GM12878 (cell line): ENCODE results near the gene TOPORS. TPM values are rescaled to one million over a fixed set of nuclear protein-coding genes. Genes with fewer than 3 reads are reported as not detected.

Experiments
- ATF7 ChIP-seq: fragments of 450-650 bp; IDR thresholded peaks from 2 replicates; pipeline ENCODE4 v1.6.1; 2016; ENCODE audit warnings: low read depth, mild to moderate bottlenecking
- BACH1 ChIP-seq: fragments of 450-650 bp; IDR thresholded peaks from 2 replicates; pipeline ENCODE4 v1.6.1; 2017; ENCODE audit warnings: mild to moderate bottlenecking, borderline replicate concordance
- CBX5 ChIP-seq: sonication (generic); IDR thresholded peaks from 2 replicates; pipeline ENCODE4 v1.6.1; 2016; ENCODE audit warnings: low read depth, moderate library complexity, mild to moderate bottlenecking, inconsistent platforms
- FOXM1 ChIP-seq: IDR thresholded peaks from 2 replicates; pipeline ENCODE4 v1.6.1; 2012; ENCODE audit warnings: low read depth, mild to moderate bottlenecking, inconsistent platforms, low read length, moderate library complexity
- GABPA ChIP-seq: IDR thresholded peaks from 2 replicates; pipeline ENCODE4 v1.6.1; 2014; ENCODE audit warnings: antibody characterized with exemption, low read depth, mild to moderate bottlenecking, inconsistent platforms
- GATAD2B ChIP-seq: fragments of 450-650 bp; conservative IDR thresholded peaks from 2 replicates; pipeline ENCODE4 v1.6.1; 2017; ENCODE audit warnings: low read depth, mild to moderate bottlenecking, moderate library complexity
- IRF4 ChIP-seq: IDR thresholded peaks from 2 replicates; pipeline ENCODE4 v1.6.1; 2011; ENCODE audit warnings: low read depth, low read length
- MTA3 ChIP-seq: IDR thresholded peaks from 2 replicates; pipeline ENCODE4 v1.6.1; 2012; ENCODE audit warnings: low read length, inconsistent platforms, borderline replicate concordance
- NFIC ChIP-seq: IDR thresholded peaks from 2 replicates; pipeline ENCODE4 v1.6.1; 2012; ENCODE audit warnings: low read depth, mild to moderate bottlenecking, inconsistent platforms, low read length, moderate library complexity
- NFXL1 ChIP-seq: fragments of 450-650 bp; IDR thresholded peaks from 2 replicates; pipeline ENCODE4 v1.6.1; 2017; ENCODE audit warnings: antibody characterized with exemption, mild to moderate bottlenecking, borderline replicate concordance
- RAD21 ChIP-seq: IDR thresholded peaks from 2 replicates; pipeline ENCODE4 v1.6.1; 2011; ENCODE audit warnings: mild to moderate bottlenecking, low read depth, low read length, moderate library complexity; ENCODE audit not compliant: insufficient read depth
- RBBP5 ChIP-seq: fragments of 200-600 bp; sonication (generic); conservative IDR thresholded peaks from 2 replicates; pipeline ENCODE4 v1.6.1; 2016
- SIN3A ChIP-seq: IDR thresholded peaks from 2 replicates; pipeline ENCODE4 v1.6.1; 2012; ENCODE audit warnings: low read depth, low read length, improper control_type of control experiment
- SMARCA5 ChIP-seq: fragments of 450-650 bp; IDR thresholded peaks from 2 replicates; pipeline ENCODE4 v1.6.1; 2017; ENCODE audit warnings: mild to moderate bottlenecking
- SRF ChIP-seq, 2 experiments: IDR thresholded peaks; 2 replicates each; pipeline ENCODE4 v1.6.1; 2011; ENCODE audit warnings: low read depth in 2 of 2, low read length in 2 of 2, mild to moderate bottlenecking in 1 of 2, moderate library complexity in 1 of 2
- STAT3 ChIP-seq: IDR thresholded peaks from 2 replicates; pipeline ENCODE4 v1.6.1; 2011; ENCODE audit warnings: low read depth, low read length, improper control_type of control experiment
- SUPT20H ChIP-seq: IDR thresholded peaks from 2 replicates; pipeline ENCODE4 v1.6.1; 2011; ENCODE audit warnings: low read depth, mild to moderate bottlenecking, low read length, moderate library complexity, borderline replicate concordance; ENCODE audit not compliant: control insufficient read depth
- WRNIP1 ChIP-seq: IDR thresholded peaks from 2 replicates; pipeline ENCODE4 v1.6.1; 2011; ENCODE audit warnings: low read depth, low read length, improper control_type of control experiment, borderline replicate concordance
- ZNF384 ChIP-seq: IDR thresholded peaks from 2 replicates; pipeline ENCODE4 v1.6.1; 2012; ENCODE audit warnings: low read depth, mild to moderate bottlenecking, low read length, improper control_type of control experiment, borderline replicate concordance
- ZSCAN29 ChIP-seq: fragments of 450-650 bp; IDR thresholded peaks from 2 replicates; pipeline ENCODE4 v1.6.1; 2017; ENCODE audit warnings: mild to moderate bottlenecking, moderate library complexity
- polyA plus RNA-seq, 11 experiments: library from polyadenylated mRNA; depleted of rRNA in 4 of 11; unstranded in 6 of 11; stranded (reverse) in 5 of 11; fragments of >200 nt; fragmentation: Nextera tagmentation in 4 of 11; fragmentation: Illumina TruSeq in 1 of 11; extraction: Ambion mirVana in 4 of 11; extraction: Trizol in 1 of 11; gene quantifications; 1 replicate in 1 of 11; 2 replicates in 10 of 11; pipeline versions ENCODE4 v1.2.1 to v1.2.3, GENCODE V29; 2011 to 2016; ENCODE audit warnings: inconsistent platforms in 2 of 11, missing spikeins in 2 of 11, low read depth in 1 of 11
- total RNA-seq, 4 experiments: library from RNA; depleted of rRNA in 3 of 4; stranded (reverse); fragments of >200 nt in 3 of 4; fragmentation: Illumina TruSeq in 1 of 4; extraction: Trizol in 1 of 4; gene quantifications; 2 replicates each; pipeline versions ENCODE4 v1.2.1 to v1.2.3, GENCODE V29; 2013 to 2021
- TF ChIP-seq, protein P1 (sequence below): fragments of 450-650 bp; formaldehyde crosslinking; IDR thresholded peaks from 2 replicates; pipeline ENCODE4 v1.4.0; 2022; ENCODE audit warnings: mild to moderate bottlenecking, moderate library complexity
- TF ChIP-seq, protein P2 (sequence below), 3 experiments: IDR thresholded peaks in 2 of 3; conservative IDR thresholded peaks in 1 of 3; 2 replicates each; pipeline ENCODE4 v1.5.1; 2011; ENCODE audit warnings: low read depth in 3 of 3, low read length in 3 of 3, mild to moderate bottlenecking in 3 of 3, control low read depth in 2 of 3, moderate library complexity in 2 of 3, inconsistent platforms in 1 of 3, mixed read lengths in 1 of 3; ENCODE audit not compliant: control insufficient read depth in 2 of 3, insufficient read depth in 1 of 3; ENCODE audit errors: extremely low read depth in 1 of 3
- TF ChIP-seq, protein P3 (sequence below): fragments of 150-350 bp; IDR thresholded peaks from 2 replicates; pipeline ENCODE4 v1.6.1; 2014; ENCODE audit warnings: mild to moderate bottlenecking, low read depth, low read length
- TF ChIP-seq, protein P4 (sequence below): IDR thresholded peaks from 2 replicates; pipeline ENCODE4 v1.6.1; 2012; ENCODE audit warnings: low read depth, low read length, improper control_type of control experiment

The TOPORS gene
- total and polyA plus RNA-seq, 10 of the 15 experiments (the other 5 are each of a cell fraction or from before 2014, with no cell fraction given) = 6.0 to 27.8 (median 14.3) TPM

DNA sequence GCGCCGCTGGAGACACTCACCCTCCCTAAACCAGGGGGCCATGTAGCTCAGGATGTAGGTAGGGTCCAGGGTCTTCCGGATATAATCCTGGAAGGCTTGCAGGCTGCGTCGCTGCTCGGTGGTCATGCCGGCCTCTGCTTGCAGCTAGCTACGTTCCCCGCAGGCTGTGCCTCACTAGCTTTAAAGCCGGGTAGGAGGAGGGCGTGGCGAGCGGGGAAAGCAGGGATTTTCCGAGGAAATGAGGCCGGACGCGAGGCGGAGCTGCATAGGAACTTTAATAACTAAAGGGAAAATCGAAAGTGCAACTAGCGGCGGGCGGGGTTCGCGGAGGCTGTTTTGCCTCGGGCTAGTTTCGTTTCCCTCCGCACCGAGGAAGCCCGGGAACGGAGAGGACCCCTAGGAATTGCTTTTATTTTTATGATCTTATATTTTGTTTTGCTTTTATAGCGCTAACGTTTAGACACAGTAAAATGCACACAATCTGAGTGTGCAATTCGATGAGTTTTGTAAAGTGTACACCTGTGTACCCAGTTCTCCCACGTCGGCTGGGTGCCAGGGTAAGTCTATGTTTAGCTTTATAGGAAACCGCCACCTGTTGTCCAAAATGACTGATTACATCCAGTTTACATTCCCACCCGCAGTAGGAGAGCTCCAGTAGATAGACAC lies 26.2 kb downstream of the TOPORS start, which contains the start of gene RIGI (continued):
- TF ChIP-seq SUPT20H (no peak), ATF7 (0 out of 2 replicates have a peak, but pooled peaks have one; percentile 24), RAD21 (peak; percentile 21; the same call in 1 of the 2 replicates), RBBP5 (peak; percentile 77; the same call in 1 of the 2 replicates), GABPA (no peak), SRF (IDR thresholded peaks at IDR 0.05; ENCODE audit: low read depth in 2 of 2, low read length in 2 of 2) (0 out of 4 replicates have a peak, but pooled peaks of 1 of the 2 experiments have one; percentile 16), NFXL1 (no peak), SMARCA5 (no peak), ZNF384 (no peak), SIN3A (no peak), FOXM1 (no peak), GATAD2B (no peak), BACH1 (no peak), MTA3 (no peak; the same call in 1 of the 2 replicates), CBX5 (no peak), ZSCAN29 (no peak), NFIC (peak; percentile 32; the same call in 1 of the 2 replicates), STAT3 (no peak), IRF4 (0 out of 2 replicates have a peak, but pooled peaks have one; percentile 45), WRNIP1 (no peak)
- TF ChIP-seq, protein P1, sequence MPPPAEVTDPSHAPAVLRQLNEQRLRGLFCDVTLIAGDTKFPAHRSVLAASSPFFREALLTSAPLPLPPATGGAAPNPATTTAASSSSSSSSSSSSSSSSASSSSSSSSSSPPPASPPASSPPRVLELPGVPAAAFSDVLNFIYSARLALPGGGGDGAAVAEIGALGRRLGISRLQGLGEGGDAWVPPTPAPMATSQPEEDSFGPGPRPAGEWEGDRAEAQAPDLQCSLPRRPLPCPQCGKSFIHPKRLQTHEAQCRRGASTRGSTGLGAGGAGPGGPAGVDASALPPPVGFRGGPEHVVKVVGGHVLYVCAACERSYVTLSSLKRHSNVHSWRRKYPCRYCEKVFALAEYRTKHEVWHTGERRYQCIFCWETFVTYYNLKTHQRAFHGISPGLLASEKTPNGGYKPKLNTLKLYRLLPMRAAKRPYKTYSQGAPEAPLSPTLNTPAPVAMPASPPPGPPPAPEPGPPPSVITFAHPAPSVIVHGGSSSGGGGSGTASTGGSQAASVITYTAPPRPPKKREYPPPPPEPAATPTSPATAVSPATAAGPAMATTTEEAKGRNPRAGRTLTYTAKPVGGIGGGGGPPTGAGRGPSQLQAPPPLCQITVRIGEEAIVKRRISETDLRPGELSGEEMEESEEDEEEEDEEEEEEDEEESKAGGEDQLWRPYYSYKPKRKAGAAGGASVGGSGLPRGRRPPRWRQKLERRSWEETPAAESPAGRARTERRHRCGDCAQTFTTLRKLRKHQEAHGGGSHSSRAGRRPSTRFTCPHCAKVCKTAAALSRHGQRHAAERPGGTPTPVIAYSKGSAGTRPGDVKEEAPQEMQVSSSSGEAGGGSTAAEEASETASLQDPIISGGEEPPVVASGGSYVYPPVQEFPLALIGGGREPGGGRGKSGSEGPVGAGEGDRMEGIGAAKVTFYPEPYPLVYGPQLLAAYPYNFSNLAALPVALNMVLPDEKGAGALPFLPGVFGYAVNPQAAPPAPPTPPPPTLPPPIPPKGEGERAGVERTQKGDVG (CRISPR knock-in tag) = no peak
- TF ChIP-seq, protein P2, sequence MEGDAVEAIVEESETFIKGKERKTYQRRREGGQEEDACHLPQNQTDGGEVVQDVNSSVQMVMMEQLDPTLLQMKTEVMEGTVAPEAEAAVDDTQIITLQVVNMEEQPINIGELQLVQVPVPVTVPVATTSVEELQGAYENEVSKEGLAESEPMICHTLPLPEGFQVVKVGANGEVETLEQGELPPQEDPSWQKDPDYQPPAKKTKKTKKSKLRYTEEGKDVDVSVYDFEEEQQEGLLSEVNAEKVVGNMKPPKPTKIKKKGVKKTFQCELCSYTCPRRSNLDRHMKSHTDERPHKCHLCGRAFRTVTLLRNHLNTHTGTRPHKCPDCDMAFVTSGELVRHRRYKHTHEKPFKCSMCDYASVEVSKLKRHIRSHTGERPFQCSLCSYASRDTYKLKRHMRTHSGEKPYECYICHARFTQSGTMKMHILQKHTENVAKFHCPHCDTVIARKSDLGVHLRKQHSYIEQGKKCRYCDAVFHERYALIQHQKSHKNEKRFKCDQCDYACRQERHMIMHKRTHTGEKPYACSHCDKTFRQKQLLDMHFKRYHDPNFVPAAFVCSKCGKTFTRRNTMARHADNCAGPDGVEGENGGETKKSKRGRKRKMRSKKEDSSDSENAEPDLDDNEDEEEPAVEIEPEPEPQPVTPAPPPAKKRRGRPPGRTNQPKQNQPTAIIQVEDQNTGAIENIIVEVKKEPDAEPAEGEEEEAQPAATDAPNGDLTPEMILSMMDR (IDR thresholded peaks at IDR 0.05 in 2 of 3, conservative IDR thresholded peaks at IDR 0.05 in 1 of 3; ENCODE audit: control insufficient read depth in 2 of 3, extremely low read depth in 1 of 3, insufficient read depth in 1 of 3, low read depth in 3 of 3, low read length in 3 of 3) = peak; percentile 24 to 39 (median 34); a peak in 5 of 6 replicates
- TF ChIP-seq, protein P3, sequence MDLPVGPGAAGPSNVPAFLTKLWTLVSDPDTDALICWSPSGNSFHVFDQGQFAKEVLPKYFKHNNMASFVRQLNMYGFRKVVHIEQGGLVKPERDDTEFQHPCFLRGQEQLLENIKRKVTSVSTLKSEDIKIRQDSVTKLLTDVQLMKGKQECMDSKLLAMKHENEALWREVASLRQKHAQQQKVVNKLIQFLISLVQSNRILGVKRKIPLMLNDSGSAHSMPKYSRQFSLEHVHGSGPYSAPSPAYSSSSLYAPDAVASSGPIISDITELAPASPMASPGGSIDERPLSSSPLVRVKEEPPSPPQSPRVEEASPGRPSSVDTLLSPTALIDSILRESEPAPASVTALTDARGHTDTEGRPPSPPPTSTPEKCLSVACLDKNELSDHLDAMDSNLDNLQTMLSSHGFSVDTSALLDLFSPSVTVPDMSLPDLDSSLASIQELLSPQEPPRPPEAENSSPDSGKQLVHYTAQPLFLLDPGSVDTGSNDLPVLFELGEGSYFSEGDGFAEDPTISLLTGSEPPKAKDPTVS = no peak
- TF ChIP-seq, protein P4, sequence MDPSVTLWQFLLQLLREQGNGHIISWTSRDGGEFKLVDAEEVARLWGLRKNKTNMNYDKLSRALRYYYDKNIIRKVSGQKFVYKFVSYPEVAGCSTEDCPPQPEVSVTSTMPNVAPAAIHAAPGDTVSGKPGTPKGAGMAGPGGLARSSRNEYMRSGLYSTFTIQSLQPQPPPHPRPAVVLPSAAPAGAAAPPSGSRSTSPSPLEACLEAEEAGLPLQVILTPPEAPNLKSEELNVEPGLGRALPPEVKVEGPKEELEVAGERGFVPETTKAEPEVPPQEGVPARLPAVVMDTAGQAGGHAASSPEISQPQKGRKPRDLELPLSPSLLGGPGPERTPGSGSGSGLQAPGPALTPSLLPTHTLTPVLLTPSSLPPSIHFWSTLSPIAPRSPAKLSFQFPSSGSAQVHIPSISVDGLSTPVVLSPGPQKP = no peak
